Hepatocyte (in vitro differentiated cells): ENCODE data around the gene CLEC4F.

ENCODE experiments used
- EZH2 ChIP-seq: fragments of 200-600 bp; sonication (generic); IDR thresholded peaks from 2 replicates; pipeline ENCODE4 v1.6.1; 2016; ENCODE audit warnings: antibody characterized with exemption, mild to moderate bottlenecking, borderline replicate concordance
- EZH2phosphoT487 ChIP-seq: fragments of 200-600 bp; sonication (generic); IDR thresholded peaks from one replicate; pipeline ENCODE4 v1.6.1; 2018; ENCODE audit warnings: antibody characterized with exemption, mild to moderate bottlenecking, low read depth, moderate library complexity; ENCODE audit not compliant: unreplicated experiment, severe bottlenecking
- TF ChIP-seq, protein P1 (sequence below): fragments of 200-600 bp; sonication (generic); IDR thresholded peaks from 2 replicates; pipeline ENCODE4 v1.5.1; 2016; ENCODE audit warnings: antibody characterized with exemption, mild to moderate bottlenecking; ENCODE audit not compliant: poor library complexity

DNA sequence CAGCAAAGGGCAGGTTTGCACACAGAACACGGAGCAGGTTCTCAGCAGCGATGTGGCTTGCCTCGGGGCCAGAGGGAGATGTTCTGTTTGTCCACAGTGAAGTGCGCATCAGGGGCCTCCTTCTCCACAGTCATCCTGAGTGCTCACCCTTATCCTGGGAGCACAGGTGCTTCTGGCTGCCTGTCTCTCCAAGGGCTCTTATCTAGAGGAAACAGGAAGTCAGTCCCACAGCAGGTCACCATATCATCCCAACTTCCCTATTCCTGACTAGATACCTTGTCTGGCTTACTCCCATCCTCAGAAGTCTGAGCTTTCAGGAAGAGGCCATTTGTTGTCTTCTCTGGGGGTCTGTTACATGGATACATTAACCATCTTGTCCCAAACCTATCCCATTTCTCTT, 15.2 kb upstream of the CLEC4F start, which contains the start of gene CD207:
- TF ChIP-seq, protein P1, sequence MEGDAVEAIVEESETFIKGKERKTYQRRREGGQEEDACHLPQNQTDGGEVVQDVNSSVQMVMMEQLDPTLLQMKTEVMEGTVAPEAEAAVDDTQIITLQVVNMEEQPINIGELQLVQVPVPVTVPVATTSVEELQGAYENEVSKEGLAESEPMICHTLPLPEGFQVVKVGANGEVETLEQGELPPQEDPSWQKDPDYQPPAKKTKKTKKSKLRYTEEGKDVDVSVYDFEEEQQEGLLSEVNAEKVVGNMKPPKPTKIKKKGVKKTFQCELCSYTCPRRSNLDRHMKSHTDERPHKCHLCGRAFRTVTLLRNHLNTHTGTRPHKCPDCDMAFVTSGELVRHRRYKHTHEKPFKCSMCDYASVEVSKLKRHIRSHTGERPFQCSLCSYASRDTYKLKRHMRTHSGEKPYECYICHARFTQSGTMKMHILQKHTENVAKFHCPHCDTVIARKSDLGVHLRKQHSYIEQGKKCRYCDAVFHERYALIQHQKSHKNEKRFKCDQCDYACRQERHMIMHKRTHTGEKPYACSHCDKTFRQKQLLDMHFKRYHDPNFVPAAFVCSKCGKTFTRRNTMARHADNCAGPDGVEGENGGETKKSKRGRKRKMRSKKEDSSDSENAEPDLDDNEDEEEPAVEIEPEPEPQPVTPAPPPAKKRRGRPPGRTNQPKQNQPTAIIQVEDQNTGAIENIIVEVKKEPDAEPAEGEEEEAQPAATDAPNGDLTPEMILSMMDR = no peak
- TF ChIP-seq EZH2 = no peak
- TF ChIP-seq EZH2phosphoT487 = no peak
